ENCODE measurements around the gene CNPY1.

CNPY1 gene

GRCh38 chr7:155513543-155514285, 32.6 kb downstream of the CNPY1 start:
- H3K4me3 ChIP-seq (ENCODE audit: low read depth, low read length), result no peak overlapping the region
- TF ChIP-seq, protein P1, sequence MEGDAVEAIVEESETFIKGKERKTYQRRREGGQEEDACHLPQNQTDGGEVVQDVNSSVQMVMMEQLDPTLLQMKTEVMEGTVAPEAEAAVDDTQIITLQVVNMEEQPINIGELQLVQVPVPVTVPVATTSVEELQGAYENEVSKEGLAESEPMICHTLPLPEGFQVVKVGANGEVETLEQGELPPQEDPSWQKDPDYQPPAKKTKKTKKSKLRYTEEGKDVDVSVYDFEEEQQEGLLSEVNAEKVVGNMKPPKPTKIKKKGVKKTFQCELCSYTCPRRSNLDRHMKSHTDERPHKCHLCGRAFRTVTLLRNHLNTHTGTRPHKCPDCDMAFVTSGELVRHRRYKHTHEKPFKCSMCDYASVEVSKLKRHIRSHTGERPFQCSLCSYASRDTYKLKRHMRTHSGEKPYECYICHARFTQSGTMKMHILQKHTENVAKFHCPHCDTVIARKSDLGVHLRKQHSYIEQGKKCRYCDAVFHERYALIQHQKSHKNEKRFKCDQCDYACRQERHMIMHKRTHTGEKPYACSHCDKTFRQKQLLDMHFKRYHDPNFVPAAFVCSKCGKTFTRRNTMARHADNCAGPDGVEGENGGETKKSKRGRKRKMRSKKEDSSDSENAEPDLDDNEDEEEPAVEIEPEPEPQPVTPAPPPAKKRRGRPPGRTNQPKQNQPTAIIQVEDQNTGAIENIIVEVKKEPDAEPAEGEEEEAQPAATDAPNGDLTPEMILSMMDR (IDR thresholded peaks at IDR 0.05; ENCODE audit: borderline replicate concordance, insufficient read depth, low read depth, low read length), result no peak

DNA sequence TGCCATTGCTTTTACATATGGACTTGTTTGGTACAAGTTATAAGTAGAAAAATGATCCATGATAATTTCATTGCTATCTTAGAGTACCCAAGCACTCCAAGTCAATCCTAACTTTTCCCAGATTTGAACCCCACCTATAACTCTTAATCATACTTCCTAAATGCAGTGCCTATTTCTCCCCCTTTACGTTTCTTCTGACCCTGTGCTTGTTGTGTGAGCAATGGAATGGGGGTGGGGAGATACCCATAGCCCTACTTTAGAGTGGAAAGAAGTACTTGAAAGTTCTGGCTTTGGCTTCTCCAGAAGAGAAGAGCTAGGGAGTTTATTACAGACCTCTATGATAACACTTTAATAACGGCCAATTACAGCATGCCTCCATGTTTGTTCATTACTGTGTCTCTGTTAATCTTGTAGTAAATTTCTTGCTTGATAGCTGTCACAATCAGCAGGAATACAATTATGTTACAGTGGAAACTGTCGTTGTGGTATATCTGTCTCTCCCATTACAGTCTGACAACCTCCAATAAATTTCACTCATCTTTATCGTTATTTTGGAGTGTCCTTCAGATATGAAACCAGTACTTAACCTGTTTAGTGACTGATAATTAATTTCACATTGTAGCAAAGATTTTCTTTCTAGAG, 34.0 kb downstream of the CNPY1 start:
- TF ChIP-seq, protein P1 (IDR thresholded peaks at IDR 0.05; ENCODE audit: borderline replicate concordance, insufficient read depth, low read depth, low read length), result no peak
- H3K4me3 ChIP-seq (ENCODE audit: low read depth, low read length), result no peak overlapping the region

- H3K4me3 ChIP-seq (ENCODE audit: low read depth, low read length), result no peak overlapping the region
- TF ChIP-seq, protein P1 (IDR thresholded peaks at IDR 0.05; ENCODE audit: borderline replicate concordance, insufficient read depth, low read depth, low read length), result no peak
These were observed 34.7 kb downstream of the CNPY1 start for GRCh38 chr7:155511702-155511996.

DNA sequence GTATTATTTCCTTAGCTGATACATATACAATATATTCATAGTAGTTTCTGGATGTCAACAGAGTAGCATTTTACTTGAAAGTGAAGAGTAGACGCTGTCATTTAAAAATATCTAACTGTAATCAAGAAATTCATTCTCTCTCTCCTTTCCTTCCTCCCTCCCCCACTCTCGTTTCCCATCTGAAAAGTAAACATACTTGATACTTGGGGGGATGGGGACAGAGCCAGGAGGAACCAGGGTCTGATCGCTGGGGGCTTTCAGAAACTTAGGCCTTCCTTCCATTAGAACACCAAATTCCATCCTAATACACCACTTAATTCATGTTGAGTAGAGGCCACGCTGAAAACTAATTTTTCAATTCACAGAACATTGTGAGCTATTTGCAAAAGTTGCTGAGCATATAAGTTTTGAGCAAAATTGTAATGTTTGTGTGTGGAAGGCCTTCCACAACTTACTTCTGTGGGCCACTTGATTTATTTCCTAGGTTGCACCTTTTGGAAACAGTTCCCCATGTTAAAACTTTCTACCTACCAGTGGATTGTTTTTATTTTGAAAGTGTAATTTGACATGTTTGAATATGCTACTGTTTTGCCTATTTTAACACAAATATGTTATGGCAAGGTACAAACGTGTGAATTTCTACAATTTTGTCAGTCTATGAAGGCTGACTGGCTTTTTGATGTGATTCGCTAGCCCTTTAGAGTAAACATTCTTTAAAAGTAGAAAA, 35.2 kb downstream of the CNPY1 start:
- TF ChIP-seq, protein P1 (IDR thresholded peaks at IDR 0.05; ENCODE audit: borderline replicate concordance, insufficient read depth, low read depth, low read length), result no peak

GRCh38 chr7:155509725-155510551, 36.4 kb downstream of the CNPY1 start:
- TF ChIP-seq, protein P1 (IDR thresholded peaks at IDR 0.05; ENCODE audit: borderline replicate concordance, insufficient read depth, low read depth, low read length), result no peak
- H3K4me3 ChIP-seq (ENCODE audit: low read depth, low read length), result no peak overlapping the region

More for the DNA sequence above, 35.2 kb downstream of the CNPY1 start:
- no peak overlapping the region for H3K4me3 ChIP-seq (ENCODE audit: low read depth, low read length)

GRCh38 chr7:155509359-155509724, 37.0 kb downstream of the CNPY1 start:
- no peak overlapping the region for H3K4me3 ChIP-seq (ENCODE audit: low read depth, low read length)
- TF ChIP-seq, protein P1 (IDR thresholded peaks at IDR 0.05; ENCODE audit: borderline replicate concordance, insufficient read depth, low read depth, low read length), result no peak
